HFF-Myc (cell line): ENCODE data around the gene VWA3B.

Source experiments
- DNase-seq: peaks from one replicate; pipeline ENCODE4 v3.0.0-alpha.2; 2011; ENCODE audit warnings: low read depth; ENCODE audit errors: extremely low read depth
- H3K4me3 ChIP-seq: replicated peaks from 2 replicates; pipeline ENCODE4 v1.5.1; 2011; ENCODE audit warnings: low read depth, mild to moderate bottlenecking, control low read depth, low read length
- TF ChIP-seq, protein P1 (sequence below): IDR thresholded peaks from 2 replicates; pipeline ENCODE4 v1.5.1; 2012; ENCODE audit warnings: mild to moderate bottlenecking, low read depth, low read length, control low read depth; ENCODE audit errors: missing control alignments

VWA3B gene

DNA sequence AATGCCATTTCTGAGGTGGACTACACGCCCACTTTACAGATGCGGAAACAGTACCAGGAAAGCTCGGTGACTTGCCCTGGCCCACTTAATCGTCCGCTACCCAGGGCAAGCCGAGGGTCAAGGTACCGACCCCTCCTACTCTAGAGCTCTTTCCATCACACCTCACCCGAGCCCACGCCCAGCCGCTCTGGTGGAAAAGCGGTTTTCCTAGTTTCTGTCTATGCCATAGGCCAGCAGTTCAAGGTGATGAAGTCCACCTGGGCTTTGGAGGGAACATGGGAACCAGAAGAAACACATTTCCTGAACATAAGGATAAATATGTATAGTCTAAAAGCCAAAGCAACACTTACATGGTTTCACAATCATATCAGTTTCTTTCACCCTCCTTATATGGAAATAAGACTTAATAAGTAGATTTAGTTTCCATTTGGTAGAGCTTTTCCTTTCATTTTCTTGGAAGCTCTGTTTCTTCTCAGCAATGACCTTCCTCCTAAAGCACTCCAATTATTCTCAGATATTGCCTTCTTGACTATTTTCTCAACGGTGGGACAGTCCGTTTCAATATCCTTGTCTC lies 567 bp downstream of the VWA3B start:
- peak overlapping the region; percentile 34 for H3K4me3 ChIP-seq
- TF ChIP-seq, protein P1, sequence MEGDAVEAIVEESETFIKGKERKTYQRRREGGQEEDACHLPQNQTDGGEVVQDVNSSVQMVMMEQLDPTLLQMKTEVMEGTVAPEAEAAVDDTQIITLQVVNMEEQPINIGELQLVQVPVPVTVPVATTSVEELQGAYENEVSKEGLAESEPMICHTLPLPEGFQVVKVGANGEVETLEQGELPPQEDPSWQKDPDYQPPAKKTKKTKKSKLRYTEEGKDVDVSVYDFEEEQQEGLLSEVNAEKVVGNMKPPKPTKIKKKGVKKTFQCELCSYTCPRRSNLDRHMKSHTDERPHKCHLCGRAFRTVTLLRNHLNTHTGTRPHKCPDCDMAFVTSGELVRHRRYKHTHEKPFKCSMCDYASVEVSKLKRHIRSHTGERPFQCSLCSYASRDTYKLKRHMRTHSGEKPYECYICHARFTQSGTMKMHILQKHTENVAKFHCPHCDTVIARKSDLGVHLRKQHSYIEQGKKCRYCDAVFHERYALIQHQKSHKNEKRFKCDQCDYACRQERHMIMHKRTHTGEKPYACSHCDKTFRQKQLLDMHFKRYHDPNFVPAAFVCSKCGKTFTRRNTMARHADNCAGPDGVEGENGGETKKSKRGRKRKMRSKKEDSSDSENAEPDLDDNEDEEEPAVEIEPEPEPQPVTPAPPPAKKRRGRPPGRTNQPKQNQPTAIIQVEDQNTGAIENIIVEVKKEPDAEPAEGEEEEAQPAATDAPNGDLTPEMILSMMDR: no peak
- DNase-seq: no peak

DNA sequence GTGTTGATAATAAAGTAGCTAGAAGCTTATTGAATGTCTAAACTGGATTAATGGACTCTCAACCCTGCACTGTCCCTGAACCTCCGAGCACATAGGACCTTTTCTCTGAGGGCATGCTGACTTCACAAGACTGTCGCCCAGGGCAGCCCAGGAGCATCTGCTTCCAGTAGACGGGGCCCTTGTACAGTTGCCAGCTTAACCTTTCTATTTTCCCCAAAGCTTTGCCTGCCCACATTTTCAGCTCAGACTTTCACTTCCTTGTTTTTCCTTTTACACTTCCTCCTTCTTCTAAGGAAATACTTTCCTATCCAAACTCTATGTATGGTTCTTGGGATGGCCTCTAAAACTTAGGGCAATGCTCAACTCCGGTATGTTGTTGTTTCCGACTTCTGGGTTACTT lies 1.3 kb downstream of the VWA3B start:
- no peak for DNase-seq
- H3K4me3 ChIP-seq: no peak overlapping the region
- TF ChIP-seq, protein P1: no peak

DNA sequence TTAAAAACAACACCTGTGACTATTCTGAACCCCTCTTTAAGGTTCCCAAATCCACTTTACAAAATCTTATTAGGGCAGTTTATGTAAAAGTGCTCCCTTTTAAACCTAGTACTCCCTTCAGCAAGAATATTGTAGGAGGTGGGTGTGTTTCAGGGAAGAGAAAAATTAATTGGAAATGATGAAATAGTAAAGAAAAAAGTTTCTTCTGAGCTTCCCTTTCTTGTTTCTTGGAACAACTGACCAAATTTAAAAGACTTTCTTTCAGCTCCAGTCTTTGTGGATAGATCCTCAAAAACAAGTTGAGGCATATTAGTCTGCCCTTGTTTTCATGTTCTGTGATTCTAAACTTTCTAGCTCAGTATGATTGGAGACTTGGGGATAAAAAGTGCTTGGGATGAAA lies 3.0 kb downstream of the VWA3B start:
- no peak overlapping the region for H3K4me3 ChIP-seq
- DNase-seq: no peak
- TF ChIP-seq, protein P1: no peak

DNA sequence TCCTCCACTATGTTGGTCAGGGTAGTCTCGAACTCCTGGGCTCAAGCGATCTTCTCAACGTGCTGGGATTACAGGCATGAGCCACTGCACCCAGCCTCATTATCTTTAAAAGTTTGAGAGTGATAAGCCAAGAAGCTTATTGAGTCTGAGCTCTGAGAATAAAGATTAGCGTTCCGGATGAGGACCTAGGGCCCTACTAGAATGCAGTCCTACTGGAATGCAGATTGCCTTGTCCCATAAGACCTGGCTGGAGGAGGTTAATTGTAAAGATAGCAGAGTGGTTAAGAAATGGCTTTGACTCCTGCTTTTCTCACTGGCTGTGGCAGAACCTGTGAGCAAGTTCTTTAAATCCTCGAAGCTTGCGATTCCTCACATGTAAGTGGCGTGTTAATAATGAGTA lies 4.0 kb downstream of the VWA3B start:
- no peak for DNase-seq
- no peak overlapping the region for H3K4me3 ChIP-seq
- TF ChIP-seq, protein P1: no peak

DNA sequence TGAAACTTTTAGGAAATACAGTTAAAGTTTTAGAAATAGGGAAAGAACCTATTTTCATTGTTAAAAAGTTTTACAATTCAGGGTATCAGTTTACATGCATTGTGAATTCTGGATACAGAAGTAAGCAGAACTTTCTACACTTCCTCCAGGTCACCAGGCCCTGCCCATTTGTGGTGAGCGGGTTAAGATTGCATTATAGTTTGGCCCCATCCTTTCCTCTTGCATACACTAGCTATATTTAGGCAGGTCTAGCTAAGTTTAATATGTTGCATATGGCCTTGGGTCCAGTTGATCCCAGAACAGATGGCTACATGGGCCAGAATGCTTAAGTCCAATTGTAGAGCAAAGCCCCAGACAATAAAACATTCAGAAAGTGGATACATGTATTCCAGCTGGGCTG lies 4.8 kb downstream of the VWA3B start:
- no peak for DNase-seq
- TF ChIP-seq, protein P1: no peak
- no peak overlapping the region for H3K4me3 ChIP-seq

DNA sequence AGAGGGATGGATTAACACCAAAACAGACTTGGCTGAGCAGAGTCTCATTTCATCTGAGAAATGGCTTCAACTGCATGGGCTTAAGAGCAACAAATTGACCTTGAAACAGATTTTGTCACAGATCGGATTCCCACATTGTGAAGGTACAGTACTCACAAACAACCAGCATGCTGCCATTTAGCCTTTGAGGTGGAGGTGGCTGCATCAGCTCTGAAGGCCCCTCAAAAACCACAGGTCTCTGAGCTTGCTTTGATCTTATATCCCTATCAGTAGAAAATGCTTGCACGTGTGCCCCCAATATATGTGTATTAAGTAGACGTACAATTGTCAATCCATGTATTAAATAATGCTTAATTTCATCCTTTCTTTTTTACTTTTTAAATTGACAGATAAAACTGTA lies 6.2 kb downstream of the VWA3B start:
- DNase-seq: no peak
- H3K4me3 ChIP-seq: no peak overlapping the region
- TF ChIP-seq, protein P1: no peak

DNA sequence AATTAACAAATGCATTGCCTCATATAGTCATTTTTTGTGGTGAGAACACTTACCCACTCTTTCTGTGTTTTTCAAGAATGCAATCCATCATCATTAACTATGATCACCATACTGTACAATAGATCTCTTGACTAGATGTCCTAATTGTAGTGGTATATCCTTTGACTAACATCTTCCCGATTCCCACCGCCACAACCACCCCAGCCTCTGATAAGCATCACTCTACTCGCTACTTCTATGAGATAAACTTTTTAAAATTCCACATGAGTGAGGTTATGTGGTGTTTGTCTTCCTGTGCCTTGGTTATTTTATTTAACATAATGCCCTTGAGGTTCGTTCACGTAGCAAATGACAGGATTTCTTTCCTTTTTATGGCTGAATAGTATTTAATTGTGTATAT lies 6.6 kb downstream of the VWA3B start:
- no peak for DNase-seq
- no peak overlapping the region for H3K4me3 ChIP-seq
- TF ChIP-seq, protein P1: no peak
